GM12873 (cell line): ENCODE results near the gene SUB1.

ENCODE experiments used
- CTCF ChIP-seq: IDR thresholded peaks from 2 replicates; pipeline ENCODE4 v1.5.1; 2012; ENCODE audit warnings: low read depth, mild to moderate bottlenecking, moderate library complexity, low read length, control low read depth; ENCODE audit not compliant: insufficient read depth; ENCODE audit errors: missing control alignments

SUB1 gene

GRCh38 chr5:32587067-32587551 lies 1.8 kb downstream of the SUB1 start:
- no peak for TF ChIP-seq CTCF

- TF ChIP-seq CTCF = no peak
Observed at GRCh38 chr5:32589416-32589815, 4.1 kb downstream of the SUB1 start.

- TF ChIP-seq CTCF = peak; percentile 57
Observed at GRCh38 chr5:32589942-32590869, 4.8 kb downstream of the SUB1 start.

- no peak for TF ChIP-seq CTCF
Observed at GRCh38 chr5:32595118-32595517, 9.8 kb downstream of the SUB1 start.

- no peak for TF ChIP-seq CTCF
Observed at GRCh38 chr5:32597041-32597629, 11.8 kb downstream of the SUB1 start.

GRCh38 chr5:32598260-32598937 lies 13.0 kb downstream of the SUB1 start:
- no peak for TF ChIP-seq CTCF
